Subcutaneous abdominal adipose tissue (tissue), 5 donors: ENCODE measurements around the gene PEMT.

Experiments used
- H3K27ac ChIP-seq: one replicate; pipeline ENCODE4 v1.7.0; 2013; ENCODE audit warnings: low read depth, mild to moderate bottlenecking, inconsistent platforms, low read length, moderate library complexity
- H3K27me3 ChIP-seq, 5 donors: one replicate each; pipeline ENCODE4 v1.7.0; 2013; ENCODE audit warnings: low read length in 5 of 5, inconsistent platforms in 1 of 5; ENCODE audit not compliant: control insufficient read depth in 5 of 5, insufficient read depth in 4 of 5
- H3K36me3 ChIP-seq, 5 donors: one replicate each; pipeline ENCODE4 v1.7.0; 2013; ENCODE audit warnings: low read length in 5 of 5; ENCODE audit not compliant: control insufficient read depth in 5 of 5, insufficient read depth in 5 of 5
- H3K4me1 ChIP-seq, 5 donors: one replicate each; pipeline ENCODE4 v1.7.0; 2013; ENCODE audit warnings: low read length in 5 of 5, mild to moderate bottlenecking in 3 of 5, moderate library complexity in 1 of 5; ENCODE audit not compliant: control insufficient read depth in 5 of 5, insufficient read depth in 5 of 5
- H3K4me3 ChIP-seq, 5 donors: one replicate each; pipeline ENCODE4 v1.7.0; 2013; ENCODE audit warnings: low read length in 5 of 5, low read depth in 1 of 5
- H3K9ac ChIP-seq, 5 donors: one replicate each; pipeline ENCODE4 v1.7.0; 2013; ENCODE audit warnings: low read length in 5 of 5, mild to moderate bottlenecking in 4 of 5, moderate library complexity in 3 of 5
- H3K9me3 ChIP-seq, 5 donors: one replicate each; pipeline ENCODE4 v1.7.0; 2013; ENCODE audit warnings: low read length in 5 of 5; ENCODE audit not compliant: control insufficient read depth in 5 of 5
- donor health status: healthy.
- donor health status: healthy.
- donor health status: healthy.
- donor health status: healthy.
- donor health status: healthy.

Gene PEMT

GRCh38 chr17:17572010-17572785 lies 19.3 kb downstream of the PEMT start:
- peaks cover 0 to 9% (median 0%) of the 10 kb centered on the region in 5 donors for H3K36me3 ChIP-seq
- H3K9me3 ChIP-seq: no peaks in the 10 kb centered on the region
- no peak overlapping the region for H3K27ac ChIP-seq
- peaks cover 36 to 78% (median 70%) of the 10 kb centered on the region in 5 donors for H3K4me1 ChIP-seq
- no peak overlapping the region for H3K4me3 ChIP-seq
- H3K9ac ChIP-seq: peak overlapping the region in 1 of 5 donors; percentile 11
- peaks cover 0 to 3% (median 0%) of the 10 kb centered on the region in 5 donors for H3K27me3 ChIP-seq

DNA sequence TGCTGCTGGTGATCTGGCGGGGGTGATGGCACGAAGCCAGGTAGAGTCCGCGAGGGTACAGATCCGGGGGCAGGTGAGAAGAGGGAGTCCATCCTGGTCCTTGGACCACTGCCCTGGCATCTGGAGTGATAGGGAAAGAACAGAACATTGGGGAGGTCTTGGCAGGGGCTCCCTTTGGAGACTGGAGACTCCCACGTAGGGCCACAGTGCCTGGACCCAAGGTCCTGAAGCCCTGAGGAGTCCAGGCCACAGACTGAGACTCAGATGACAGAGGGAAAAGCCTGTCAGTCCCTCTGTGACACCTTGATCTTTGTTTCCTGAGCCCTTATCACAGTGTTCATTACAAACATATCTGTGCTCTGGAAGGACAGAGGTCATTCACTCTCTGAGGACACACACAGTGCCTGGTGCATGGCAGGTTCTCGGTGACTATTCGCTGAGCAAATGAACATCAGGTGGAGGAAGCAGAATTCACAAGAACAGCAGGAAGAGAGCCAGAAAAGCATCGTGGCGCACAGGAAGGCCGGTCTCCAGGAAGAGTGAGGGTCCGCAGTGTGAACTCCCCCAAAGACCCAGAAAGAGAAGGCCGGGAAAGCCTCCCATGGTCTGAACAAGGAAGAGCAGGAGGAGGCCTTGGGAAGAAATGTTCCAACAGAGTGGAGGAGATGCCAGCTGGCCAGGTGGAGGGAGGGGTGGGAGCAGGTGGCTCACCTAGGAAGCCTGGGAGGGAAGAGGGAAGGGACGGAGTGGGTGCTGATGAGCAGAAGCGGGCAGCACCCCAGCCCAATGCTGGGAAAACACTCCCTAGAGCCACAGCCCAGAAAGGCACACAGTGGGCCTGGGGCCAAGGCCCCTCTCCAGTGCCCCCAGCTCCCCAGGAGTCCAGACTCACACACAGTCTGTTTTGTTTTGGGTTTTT lies 20.5 kb downstream of the PEMT start:
- no peaks in the 10 kb centered on the region for H3K9me3 ChIP-seq
- no peaks in the 10 kb centered on the region for H3K27me3 ChIP-seq
- peaks cover 38 to 78% (median 70%) of the 10 kb centered on the region in 5 donors for H3K4me1 ChIP-seq
- H3K4me3 ChIP-seq: no peak overlapping the region
- H3K9ac ChIP-seq: peak overlapping the region in 3 of 5 donors; percentile 22 to 56 (median 39)
- H3K36me3 ChIP-seq: peaks cover 0 to under 1% (median 0%) of the 10 kb centered on the region in 5 donors
- H3K27ac ChIP-seq: no peak overlapping the region

DNA sequence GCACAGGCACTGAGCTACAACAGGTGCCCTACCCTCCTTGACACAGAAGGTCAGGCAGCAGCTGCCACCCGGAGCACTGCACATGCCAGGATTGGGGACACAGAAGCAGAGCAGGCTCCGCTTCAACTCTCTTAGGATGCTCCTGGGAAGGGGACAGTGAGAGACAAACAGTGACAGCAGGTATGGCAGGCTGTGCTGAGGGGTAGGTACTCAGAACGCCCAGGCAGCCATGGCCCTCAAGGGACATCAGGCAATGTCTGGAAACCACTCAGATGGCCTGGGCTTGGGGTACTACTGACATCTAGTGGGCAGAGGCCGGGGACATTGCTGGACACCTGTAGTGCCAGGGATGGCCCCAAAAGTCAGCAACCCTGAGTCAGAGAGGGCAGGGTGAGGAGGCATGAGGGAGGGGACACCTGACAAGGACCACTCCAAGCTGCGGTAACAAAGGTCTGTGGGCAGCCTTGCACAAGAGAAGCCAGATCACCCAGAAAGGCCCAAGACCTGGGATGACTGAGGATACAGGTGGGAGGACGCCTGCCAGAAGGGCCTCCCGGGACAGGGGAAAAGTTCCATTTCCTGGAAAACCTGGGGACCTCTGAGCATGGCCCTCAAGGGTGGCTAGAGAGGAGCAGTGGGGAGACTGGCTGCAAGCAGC lies 21.2 kb downstream of the PEMT start:
- H3K9ac ChIP-seq: peak overlapping the region in 1 of 5 donors; percentile 39
- H3K27me3 ChIP-seq: no peaks in the 10 kb centered on the region
- H3K9me3 ChIP-seq: no peaks in the 10 kb centered on the region
- H3K27ac ChIP-seq: no peak overlapping the region
- H3K4me1 ChIP-seq: peaks cover 38 to 78% (median 69%) of the 10 kb centered on the region in 5 donors
- H3K36me3 ChIP-seq: no peaks in the 10 kb centered on the region
- no peak overlapping the region for H3K4me3 ChIP-seq

DNA sequence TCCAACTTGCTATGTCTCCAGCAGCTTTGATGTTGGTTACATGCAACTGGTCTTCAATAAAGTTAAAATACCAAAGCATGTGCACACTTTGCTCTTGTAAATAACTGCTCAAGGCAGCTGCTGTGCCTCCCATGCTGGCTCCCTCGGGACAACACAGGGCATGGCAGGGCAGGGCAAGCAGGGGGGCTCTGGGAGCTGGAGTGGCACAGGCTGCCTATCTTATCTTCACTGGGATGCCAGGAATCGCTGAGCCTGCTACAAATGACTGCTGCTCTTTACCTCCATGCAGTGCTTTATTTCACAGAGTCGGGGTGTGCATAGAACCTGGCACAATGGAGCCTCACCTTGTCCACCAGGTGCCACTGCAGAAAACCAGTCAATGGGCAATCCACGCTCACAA lies 21.8 kb downstream of the PEMT start:
- H3K27ac ChIP-seq: no peak overlapping the region
- peak overlapping the region in 1 of 5 donors; percentile 9 for H3K9ac ChIP-seq
- H3K4me1 ChIP-seq: peaks cover 38 to 78% (median 69%) of the 10 kb centered on the region in 5 donors
- no peak overlapping the region for H3K4me3 ChIP-seq
- H3K36me3 ChIP-seq: no peaks in the 10 kb centered on the region
- no peaks in the 10 kb centered on the region for H3K9me3 ChIP-seq
- H3K27me3 ChIP-seq: no peaks in the 10 kb centered on the region

DNA sequence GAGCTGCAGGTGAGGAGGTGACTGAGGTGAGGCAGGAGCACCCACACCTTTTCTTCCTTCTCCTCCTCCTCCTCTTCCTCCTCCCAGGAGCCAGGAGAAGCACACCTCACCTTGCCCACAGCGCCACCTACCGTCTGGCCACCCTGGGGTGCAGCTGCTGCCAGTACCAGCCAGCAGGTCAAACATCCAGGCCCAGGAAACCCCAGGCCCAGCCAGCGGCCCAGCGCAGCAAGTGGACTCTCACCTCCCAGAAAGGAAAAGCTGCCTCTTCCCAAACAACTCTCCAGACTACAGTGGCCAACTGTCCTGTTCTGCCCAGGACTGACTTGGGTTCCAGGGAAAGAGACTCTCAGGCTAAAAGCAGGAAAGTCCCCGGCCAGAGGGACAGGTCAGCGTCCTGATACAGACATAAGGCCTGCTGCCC lies 22.7 kb downstream of the PEMT start:
- H3K9ac ChIP-seq: peak overlapping the region in 1 of 5 donors; percentile 38
- peak overlapping the region; percentile 90 for H3K27ac ChIP-seq
- no peak overlapping the region for H3K4me3 ChIP-seq
- peaks cover 41 to 81% (median 75%) of the 10 kb centered on the region in 5 donors for H3K4me1 ChIP-seq
- H3K27me3 ChIP-seq: no peaks in the 10 kb centered on the region
- no peaks in the 10 kb centered on the region for H3K9me3 ChIP-seq
- no peaks in the 10 kb centered on the region for H3K36me3 ChIP-seq

GRCh38 chr17:17567631-17568030 lies 23.9 kb downstream of the PEMT start:
- Histone ChIP-seq H3K27ac (peak overlapping the region; percentile 90), H3K4me1 (peaks cover 41 to 87% (median 81%) of the 10 kb centered on the region in 5 donors), H3K4me3 (peak overlapping the region in 1 of 5 donors; percentile 23), H3K9ac (peak overlapping the region in 3 of 5 donors; percentile 43 to 77 (median 54)), H3K27me3 (no peaks in the 10 kb centered on the region), H3K9me3 (no peaks in the 10 kb centered on the region), H3K36me3 (no peaks in the 10 kb centered on the region)

DNA sequence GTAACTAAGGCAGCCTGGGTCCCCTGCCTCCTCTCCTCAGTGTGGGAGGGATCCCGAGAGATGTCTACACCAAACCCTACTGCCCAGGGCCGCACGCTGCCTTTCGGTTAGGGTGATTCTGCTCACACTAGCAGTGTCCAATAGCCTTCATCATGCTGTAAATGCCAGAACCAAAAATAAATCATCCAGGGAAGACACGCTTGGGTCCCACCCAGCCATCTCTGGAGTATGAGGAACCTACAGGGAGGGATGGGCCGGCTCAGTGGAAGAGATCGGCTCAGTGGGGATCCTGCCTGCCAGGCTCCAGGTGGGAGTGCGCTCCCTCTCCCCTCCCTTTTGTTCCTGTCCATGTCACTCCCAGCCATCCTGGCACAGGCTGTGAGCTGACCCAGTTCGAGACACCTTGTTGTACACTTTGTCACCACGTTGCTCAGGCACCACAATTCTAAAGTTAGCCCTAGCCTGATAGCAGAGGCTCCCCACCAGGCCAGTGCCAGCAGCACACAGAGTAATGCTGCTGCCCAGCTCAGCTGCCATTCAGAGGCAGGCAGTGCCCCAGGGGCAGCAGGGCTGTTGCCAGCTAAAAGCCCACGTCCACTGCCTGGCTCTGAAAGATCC lies 24.5 kb downstream of the PEMT start:
- Histone ChIP-seq H3K9ac (peak overlapping the region in 4 of 5 donors; percentile 2 to 77 (median 48)), H3K36me3 (no peaks in the 10 kb centered on the region), H3K4me1 (peaks cover 45 to 93% (median 88%) of the 10 kb centered on the region in 5 donors), H3K27me3 (no peaks in the 10 kb centered on the region), H3K4me3 (peak overlapping the region in 1 of 5 donors; percentile 23), H3K9me3 (no peaks in the 10 kb centered on the region), H3K27ac (peak overlapping the region; percentile 90)

- Histone ChIP-seq H3K4me3 (peak overlapping the region in 1 of 5 donors; percentile 0), H3K9ac (peak overlapping the region in 2 of 5 donors; percentile 43 to 77), H3K27ac (peak overlapping the region; percentile 90), H3K9me3 (no peaks in the 10 kb centered on the region), H3K36me3 (no peaks in the 10 kb centered on the region), H3K27me3 (no peaks in the 10 kb centered on the region), H3K4me1 (peaks cover 41 to 99% (median 96%) of the 10 kb centered on the region in 5 donors)
Observed at GRCh38 chr17:17565471-17566339, 25.8 kb downstream of the PEMT start.
